ENCODE measurements around the gene MID1.

Gene MID1

GRCh38 chrX:10485326-10485725 is 135.1 kb downstream of the MID1 start:
- DNase-seq (ENCODE audit: low read depth) = no peak

DNA sequence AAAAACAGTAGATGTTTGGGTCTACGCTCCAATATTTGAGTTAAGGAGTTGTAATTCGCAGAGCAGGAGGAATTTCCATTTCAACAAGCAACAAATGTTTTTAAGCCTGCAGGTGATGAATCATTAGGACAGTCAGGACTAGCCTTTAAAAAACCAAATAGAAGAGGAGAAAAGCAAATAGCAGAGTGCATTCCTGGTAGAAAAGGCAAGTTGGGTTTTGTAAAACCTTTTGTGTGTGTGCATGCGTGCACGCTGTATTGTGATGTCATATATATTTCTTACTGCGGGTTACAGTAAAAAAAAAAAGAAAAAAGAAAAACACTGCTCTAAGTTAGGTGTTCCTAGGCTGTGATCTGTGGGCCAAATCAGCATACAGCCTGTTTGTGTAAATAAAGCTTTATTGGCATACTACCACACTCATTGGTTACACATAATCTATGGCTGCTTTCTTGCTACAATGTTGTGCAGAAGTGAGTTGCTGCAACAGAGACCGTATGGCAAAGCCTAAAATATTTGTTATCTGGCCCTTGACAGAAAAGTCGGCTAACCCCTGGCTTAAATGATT is 135.6 kb downstream of the MID1 start:
- no peak for DNase-seq (ENCODE audit: low read depth)

DNA sequence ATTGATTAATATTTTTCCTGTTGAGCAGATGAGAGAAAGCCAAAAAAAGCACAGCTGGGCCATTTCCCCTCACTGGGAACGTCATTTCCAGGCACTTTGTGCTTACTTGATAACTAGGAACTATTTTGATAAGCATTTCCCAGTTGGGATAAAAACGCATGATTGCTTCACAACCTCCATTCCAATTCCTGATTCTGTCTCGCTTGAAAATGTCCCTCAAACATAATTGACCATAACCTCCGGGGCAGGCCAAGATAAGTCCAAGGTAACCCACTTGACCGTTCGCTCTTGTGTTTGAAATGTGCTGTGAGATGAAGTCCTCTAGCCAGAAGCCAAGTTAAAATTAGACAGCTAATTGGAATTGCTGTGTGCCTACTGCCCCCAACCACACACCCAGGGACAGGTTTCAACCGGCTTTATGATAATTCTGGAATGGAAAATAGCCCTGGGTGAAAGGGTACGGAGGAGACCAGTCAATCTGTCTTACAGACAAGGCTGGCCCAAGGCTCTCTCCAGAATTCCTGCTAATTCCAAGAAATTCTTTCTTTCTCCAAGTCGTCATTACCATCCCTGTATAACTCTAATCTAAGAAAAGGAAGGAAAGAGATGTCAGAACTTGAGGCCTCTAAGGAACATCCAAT is 137.1 kb downstream of the MID1 start:
- no peak for DNase-seq (ENCODE audit: low read depth)

DNA sequence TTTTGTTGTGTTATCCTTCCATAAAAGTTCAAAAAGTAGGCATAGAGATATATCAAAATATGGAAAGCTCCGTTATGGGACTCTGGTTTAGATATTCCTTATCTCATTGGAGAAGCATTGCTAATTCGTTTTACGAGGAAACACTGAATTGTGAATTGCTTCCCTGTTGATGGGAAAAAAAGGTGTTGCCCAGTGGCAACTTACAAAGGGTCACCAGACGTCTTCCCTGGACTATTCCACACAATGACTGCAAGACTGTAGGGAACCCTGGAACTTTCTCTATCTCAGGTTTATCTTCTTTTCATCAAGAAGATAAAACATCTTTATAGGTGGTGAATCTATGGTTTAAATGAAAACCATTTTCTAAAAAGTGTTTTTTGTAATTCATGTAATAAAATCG is 137.7 kb downstream of the MID1 start:
- no peak for DNase-seq (ENCODE audit: low read depth)

- DNase-seq (ENCODE audit: low read depth) = no peak
These were observed 138.1 kb downstream of the MID1 start for GRCh38 chrX:10482261-10482660.

DNA sequence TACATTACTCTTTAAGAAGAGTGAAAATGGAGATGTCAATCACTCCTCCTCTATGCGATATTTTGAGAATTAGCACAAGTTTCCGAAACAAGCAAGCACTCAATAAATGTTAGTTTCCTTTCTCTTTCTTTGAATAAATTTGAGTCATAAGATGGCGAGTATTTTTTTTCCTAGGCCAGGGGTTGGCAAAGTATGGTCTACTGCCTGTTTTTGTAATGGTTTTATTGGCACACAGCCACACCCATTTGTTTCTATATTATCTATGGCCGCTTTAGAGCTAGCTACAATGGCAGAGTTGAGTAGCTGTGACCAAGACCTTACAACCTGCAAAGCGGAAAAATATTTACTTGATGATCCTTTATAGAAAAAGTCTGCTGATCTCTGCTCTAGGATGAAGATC is 139.5 kb downstream of the MID1 start:
- DNase-seq (ENCODE audit: low read depth) = no peak

GRCh38 chrX:10479508-10479907 is 140.9 kb downstream of the MID1 start:
- no peak for DNase-seq (ENCODE audit: low read depth)

DNA sequence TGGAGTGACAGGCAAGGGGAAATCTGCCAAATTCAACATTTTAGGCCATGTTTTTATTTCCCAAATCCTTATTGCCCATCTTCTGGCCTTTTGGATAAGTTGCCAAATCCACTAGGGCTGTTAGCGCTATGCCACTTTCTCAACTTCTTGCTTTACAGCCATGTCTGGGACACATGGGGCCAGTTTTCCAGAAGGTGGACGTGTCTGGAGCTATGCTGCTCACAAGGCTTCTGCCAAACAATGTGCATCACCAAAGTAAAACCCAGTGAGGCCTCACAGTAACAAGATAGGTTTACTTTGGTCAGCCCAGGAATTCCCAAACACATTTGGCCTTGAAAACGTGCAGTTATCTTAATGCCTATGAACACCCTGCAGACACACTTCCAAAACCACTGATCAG is 142.9 kb downstream of the MID1 start:
- DNase-seq (ENCODE audit: low read depth) = no peak

DNA sequence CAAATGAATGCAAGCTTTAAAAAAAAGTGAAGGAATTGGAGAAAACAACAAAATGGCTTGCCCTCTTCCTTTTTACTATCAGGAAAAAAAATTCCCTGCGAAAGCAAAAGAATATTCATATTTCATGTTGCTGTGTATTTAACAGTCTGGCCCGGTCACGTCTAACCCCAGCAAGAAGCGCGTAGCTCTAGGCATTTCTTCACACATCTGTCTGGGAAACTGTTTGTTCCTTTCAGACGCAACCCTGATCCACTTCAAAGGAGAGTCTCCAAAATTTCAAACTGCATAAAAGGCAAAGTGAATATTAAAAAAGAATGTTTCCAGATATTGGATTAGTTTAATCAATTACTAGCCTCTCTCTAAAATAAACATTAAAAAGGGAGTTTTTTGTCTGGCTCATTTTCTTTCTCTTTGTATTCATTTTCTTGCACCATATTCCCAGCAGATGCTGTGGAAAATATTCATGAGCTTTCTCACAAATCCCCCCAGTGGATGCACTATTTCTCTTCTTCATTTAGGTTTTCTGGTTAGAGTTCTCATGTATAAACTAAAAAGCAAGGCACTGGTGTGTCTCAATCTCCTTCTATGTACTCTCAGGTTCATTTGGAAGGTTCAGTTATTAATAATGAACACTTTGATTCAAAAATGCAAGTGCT is 145.3 kb downstream of the MID1 start:
- no peak for DNase-seq (ENCODE audit: low read depth)

DNA sequence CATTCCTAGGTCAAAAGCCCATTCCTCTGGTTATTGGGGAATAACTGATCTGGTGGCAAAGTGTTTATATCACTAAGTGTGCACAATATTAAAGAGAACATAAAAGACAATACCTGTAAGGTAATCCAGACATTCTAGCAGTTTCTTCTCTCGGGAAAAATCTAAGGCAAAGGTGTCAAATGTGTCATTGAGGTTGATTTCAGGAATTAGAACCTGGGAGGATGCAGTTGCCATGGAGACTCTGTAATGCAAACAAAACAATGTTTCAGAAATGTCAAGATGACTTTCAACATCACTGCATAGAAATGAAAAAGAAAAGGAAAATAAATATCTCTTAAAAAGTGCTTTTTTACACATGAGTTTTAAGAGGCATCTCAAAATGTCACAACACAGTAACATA is 145.9 kb downstream of the MID1 start:
- DNase-seq (ENCODE audit: low read depth) = no peak

GRCh38 chrX:10471418-10471817 is 149.0 kb downstream of the MID1 start:
- DNase-seq (ENCODE audit: low read depth) = no peak

DNA sequence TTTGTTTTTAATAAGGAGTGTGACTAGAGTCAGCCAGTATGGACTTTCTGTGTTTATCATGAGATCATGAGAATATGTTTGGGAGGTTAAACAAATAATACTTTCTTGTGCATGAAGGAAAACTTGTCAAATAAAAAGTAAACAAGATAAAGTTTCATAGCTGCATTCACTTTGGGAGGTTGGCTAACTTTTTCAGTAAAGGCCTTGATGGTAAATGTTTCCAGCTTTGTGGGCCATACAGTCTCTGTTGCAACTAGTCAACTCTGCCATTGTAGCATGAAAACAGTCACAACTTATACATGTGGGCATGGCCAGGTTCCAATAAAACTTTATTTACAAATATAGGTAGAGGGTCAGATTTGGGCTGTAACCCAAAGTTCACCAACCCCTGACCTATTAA is 150.4 kb downstream of the MID1 start:
- DNase-seq (ENCODE audit: low read depth) = no peak

DNA sequence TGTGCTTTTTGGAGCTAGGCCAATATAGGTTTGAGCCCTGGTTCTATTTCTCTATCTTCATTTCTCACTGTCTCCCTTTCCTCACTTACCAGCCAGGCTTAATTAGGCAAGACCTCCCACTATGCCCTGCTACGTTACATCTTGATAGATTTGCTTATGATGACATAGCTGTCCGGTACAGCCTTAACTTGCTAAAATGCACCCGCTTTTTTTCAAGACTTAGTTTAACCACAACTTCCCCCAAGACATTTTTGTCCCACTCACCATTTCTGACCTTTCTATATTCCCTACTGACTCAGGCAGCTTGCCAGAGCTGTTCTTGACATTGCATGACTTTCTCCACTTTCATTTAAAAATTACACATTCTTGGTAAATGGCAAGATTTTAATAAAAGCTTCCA is 152.6 kb downstream of the MID1 start:
- DNase-seq (ENCODE audit: low read depth) = no peak

GRCh38 chrX:10465254-10465653 is 155.1 kb downstream of the MID1 start:
- DNase-seq (ENCODE audit: low read depth) = no peak

DNA sequence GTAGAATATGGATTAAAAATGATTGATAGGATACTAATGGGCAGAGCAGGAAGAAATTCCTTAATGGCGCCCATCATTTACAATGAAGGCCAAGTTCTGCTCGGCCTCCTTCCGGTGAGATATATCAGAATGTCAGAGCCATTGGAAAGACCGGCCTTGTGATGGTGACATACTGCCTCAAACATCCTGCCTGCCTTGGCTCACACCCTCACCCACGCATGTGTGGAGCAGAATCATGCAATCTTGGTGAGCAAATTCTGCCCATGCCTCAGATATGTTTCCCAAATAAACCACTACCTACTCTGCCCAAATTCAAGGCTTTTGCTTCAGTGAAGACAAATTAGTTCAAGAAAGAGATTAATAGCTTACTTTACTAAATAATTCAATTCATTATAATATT is 163.3 kb downstream of the MID1 start:
- no peak for DNase-seq (ENCODE audit: low read depth)

DNA sequence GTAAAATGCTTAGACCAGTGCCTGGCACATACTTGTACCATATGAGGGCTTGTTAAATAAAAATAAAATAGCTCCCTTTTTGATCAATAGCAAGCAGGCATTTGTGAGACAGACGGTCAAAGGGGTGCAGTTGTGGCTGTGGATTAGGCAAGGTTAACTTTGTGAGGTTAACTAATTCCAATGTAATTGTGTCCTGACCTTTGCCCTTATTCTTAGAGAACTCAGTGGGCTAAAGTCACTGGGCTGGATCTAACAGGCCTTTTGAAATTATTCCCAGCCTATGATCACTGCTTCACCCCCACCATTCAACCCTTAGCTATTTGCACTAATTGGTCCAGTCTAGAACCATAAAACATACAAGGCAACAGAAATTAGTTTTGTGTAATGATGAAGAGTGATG is 166.4 kb downstream of the MID1 start:
- no peak for DNase-seq (ENCODE audit: low read depth)

DNA sequence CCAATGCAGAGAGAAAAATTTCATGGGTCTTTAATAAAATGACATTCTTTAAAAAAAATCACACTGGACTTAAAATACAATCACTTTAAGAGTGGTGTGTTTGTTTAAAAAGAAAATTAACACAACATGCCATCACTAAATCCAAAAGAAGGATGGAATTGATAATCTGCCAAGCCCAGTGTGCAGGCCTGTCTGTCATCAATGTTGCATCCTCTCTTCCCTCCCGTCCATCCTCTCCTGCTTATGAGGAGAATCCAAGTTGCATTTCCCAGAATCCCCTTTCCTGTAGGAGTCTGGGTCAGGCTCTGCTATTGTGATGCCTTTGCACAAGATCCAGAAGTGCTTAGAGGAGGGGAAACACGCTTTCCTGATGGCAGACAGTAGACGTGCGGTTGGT is 169.4 kb downstream of the MID1 start:
- DNase-seq (ENCODE audit: low read depth) = no peak

GRCh38 chrX:10450229-10450958 is 170.0 kb downstream of the MID1 start:
- no peak for DNase-seq (ENCODE audit: low read depth)

GRCh38 chrX:10447564-10448214 is 172.7 kb downstream of the MID1 start:
- DNase-seq (ENCODE audit: low read depth) = no peak

- no peak for DNase-seq (ENCODE audit: low read depth)
These were observed 176.2 kb downstream of the MID1 start for GRCh38 chrX:10444204-10444603.

- no peak for DNase-seq (ENCODE audit: low read depth)
These were observed 178.9 kb downstream of the MID1 start for GRCh38 chrX:10441464-10441863.

DNA sequence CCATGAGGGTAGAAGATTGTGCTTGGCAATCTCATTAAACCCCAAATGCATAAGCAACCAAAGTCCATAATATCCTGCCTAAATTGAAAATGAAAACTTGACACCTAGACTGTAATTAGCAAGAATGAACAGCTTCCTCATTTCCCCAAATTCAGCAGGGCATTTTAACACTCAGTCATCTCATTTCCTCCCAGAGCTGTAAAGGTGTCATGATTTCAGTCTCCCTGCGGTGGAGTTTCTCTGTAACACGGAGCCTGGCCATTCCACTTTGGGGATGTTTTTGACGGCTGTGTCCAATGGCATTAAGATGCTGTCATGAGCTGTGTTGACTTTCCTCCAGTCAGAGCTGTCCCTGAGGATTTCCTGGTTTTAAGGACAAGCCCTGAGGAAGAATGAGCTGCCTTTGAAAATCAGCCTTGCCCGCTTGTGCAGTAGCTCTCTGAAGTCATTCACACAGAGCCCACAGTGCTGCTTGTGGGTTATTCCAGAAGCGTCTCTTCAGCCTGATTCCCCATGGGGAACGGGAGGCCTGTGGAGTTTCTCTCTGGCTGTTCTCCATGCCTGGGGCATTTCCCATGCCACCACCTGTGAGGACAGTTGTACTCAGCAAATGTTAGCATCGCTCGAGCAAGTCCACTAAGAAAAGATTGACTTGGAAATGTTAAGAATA is 187.0 kb downstream of the MID1 start:
- DNase-seq (ENCODE audit: low read depth) = no peak
